GM12892 (cell line): ENCODE results near the gene AMZ1.
"Not testable (repeated sequence)": the region's sequence is repeated elsewhere in the genome, so short reads cannot be mapped to it uniquely, and the experiment has no call there.

Experiments used
- POLR2A ChIP-seq: IDR thresholded peaks from 2 replicates; pipeline ENCODE4 v1.6.1; 2011; ENCODE audit warnings: low read depth, low read length, control low read depth
- POLR2AphosphoS5 ChIP-seq: IDR thresholded peaks from 2 replicates; pipeline ENCODE4 v1.6.1; 2011; ENCODE audit warnings: low read depth, low read length, control low read depth

- not testable (repeated sequence) for TF ChIP-seq POLR2A, POLR2AphosphoS5
These were observed 60.7 kb downstream of the AMZ1 start for GRCh38 chr7:2748684-2749083.
